IPS DF 19.7 (cell line): ENCODE results near the gene TNPO1.

ENCODE experiments used
- DNase-seq: peaks from one replicate; pipeline ENCODE4 v3.0.0-alpha.2; 2013; ENCODE audit warnings: low read depth, low spot score

TNPO1 gene

GRCh38 chr5:72850113-72850512 is 33.7 kb downstream of the TNPO1 start:
- no peak for DNase-seq

GRCh38 chr5:72852356-72852755 is 35.9 kb downstream of the TNPO1 start:
- DNase-seq, result no peak

DNA sequence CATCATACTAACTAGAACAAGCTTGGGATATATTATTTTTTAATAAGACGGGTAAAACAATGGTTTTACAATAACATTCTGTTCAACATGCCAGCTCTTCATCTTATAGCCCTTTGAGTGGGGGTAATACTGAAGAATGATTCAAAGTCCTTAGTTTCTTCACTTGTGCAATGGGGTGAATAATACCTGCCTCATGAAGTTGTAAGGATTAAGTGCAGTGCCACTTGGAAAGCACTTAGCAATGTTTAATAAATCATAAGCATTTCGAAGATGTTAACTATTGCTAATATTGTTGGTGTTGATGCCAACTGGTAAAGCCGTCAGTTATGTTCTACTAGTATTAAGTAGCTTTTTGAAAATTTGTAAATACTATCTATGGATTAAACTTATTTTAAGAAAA is 38.0 kb downstream of the TNPO1 start:
- DNase-seq, result no peak

- no peak for DNase-seq
Observed at GRCh38 chr5:72855821-72856220, 39.4 kb downstream of the TNPO1 start.

DNA sequence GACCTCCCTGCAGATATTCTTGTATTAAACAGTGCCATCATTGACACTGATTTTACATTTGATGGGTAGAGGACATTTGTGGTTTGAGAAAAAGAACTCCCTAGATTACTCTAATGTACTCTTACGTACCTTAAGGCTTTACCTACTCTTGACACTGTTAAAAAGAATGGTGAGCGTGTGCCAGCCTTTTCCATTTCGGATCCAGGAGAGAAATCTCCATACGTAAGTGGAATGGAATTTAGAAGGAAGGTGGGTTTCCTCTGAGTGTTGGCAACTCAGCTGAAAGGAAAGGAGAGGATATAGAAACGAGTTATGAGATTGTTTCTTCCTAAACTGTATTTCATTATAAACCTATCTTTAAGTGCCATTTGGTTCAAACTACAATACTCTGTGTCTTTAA is 40.9 kb downstream of the TNPO1 start:
- no peak for DNase-seq

- DNase-seq, result no peak
Observed at GRCh38 chr5:72859127-72859526, 42.7 kb downstream of the TNPO1 start.

DNA sequence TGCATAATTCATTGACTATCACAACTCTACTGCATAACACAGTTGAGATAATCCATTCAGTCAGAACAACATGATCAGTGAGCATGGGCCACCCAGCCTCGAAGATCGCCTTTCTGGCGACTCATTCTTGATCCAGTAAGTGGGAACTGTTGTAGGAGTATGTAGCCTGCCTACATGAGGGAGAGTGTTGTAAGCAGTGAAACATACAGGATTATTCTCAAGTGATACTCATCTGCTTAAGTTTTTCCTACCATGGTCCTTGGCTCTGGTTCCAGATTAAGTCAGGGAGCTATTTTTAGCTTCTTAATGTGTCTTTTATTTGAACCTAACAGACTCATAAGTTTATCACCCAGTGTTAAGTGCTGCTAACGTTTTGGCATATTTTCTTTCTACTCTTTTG is 44.0 kb downstream of the TNPO1 start:
- DNase-seq, result no peak

GRCh38 chr5:72871366-72872024 is 55.0 kb downstream of the TNPO1 start:
- no peak for DNase-seq

DNA sequence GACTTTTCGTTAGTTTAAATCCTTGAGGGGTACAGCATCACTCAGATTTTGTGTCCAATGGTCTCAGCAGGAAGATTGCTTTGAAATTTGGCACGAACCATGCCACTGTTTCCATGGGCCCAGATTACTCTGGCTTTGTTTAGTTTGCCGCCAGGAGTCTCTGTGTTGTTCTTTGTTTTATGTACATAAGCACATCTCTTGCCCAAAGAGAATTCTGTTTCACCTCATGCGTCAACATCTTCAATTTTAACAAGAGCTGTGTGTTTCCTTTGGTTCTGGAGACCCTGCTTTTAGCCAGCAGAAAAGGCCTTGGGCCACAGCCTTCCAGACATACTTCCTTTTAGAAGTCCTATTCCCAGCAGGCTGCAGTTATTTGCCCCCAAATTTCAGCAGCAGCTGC is 62.4 kb downstream of the TNPO1 start:
- DNase-seq, result no peak

GRCh38 chr5:72882989-72883388 is 66.5 kb downstream of the TNPO1 start:
- no peak for DNase-seq

DNA sequence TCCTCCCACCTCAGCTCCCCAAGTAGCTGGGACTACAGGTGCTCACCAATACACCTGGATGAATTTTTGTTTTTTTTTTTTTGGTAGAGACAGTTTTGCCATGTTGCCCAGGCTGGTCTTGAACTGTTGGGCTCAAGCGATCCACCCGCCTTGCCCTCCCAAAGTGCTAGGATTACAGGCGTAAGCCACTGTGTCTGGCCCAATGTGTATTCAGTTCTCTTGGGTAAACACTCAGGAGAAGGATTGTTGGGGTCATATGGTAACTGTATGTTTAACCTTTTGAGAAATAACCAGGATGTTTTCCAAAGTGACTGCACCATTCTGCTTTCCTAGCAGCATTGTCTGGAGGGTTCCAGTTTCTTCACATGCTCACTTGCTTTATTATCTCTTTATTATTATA is 67.4 kb downstream of the TNPO1 start:
- no peak for DNase-seq

GRCh38 chr5:72884892-72885291 is 68.4 kb downstream of the TNPO1 start:
- DNase-seq, result no peak

GRCh38 chr5:72885824-72886223 is 69.4 kb downstream of the TNPO1 start:
- DNase-seq, result no peak

DNA sequence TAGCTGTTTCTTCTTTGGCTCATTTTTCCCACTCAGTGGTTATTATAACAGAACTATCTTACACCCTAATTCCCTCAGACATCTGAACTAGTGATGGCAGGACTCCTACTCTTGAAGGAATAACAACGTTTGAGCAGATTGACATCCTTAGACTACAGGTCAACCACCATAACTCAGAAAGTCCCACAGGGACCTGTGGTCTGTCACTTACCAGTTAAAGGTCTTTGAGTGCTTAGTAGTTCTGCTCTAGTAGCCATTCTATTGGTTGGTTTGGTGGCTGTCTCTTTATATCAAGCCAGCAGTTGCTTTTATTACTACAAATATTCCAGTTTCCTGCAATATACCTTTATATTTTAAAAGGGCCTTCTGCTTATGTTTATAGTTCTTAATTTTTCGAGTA is 72.1 kb downstream of the TNPO1 start:
- no peak for DNase-seq

GRCh38 chr5:72889324-72889723 is 72.9 kb downstream of the TNPO1 start:
- DNase-seq, result no peak

DNA sequence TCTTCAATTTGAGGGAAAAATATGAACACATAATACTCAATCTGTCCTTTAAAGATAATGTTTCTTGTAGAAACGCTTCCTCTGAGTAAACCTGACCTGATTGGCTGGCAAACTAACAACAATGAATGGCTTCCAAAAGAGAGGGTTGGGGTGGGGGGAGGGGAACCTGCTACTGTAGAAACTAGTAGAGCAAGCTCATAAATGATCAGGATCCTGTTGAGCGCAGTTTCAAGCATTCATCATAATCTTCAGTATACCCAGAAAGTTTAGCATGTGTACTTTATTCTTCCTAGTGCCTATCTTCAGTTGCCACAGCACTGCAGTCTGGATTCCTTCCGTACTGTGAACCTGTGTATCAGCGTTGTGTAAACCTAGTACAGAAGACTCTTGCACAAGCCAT is 76.4 kb downstream of the TNPO1 start:
- no peak for DNase-seq

- DNase-seq, result no peak
Observed at GRCh38 chr5:72895758-72896157, 79.3 kb downstream of the TNPO1 start.

GRCh38 chr5:72906806-72907205 is 90.3 kb downstream of the TNPO1 start:
- no peak for DNase-seq

DNA sequence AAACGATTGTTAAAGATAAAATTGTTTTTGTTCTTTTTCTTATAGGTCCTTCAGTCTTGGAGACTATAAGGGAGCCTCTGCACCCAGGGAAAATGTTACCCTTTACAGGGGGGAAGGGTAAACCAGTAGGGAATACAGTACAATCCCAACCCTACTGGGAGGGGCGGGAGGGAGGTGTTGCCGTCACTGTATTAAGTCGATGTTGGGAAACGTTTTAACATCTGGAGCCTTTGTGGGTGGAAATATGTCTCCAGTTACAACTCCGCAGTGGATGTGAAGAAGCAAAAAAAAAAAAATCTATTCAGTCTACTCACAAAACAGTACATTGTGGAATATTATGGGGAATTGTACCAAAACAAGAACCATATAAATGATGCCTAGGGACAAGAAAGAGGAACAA is 92.2 kb downstream of the TNPO1 start:
- no peak for DNase-seq

GRCh38 chr5:72917371-72917776 is 100.9 kb downstream of the TNPO1 start:
- DNase-seq, result no peak

DNA sequence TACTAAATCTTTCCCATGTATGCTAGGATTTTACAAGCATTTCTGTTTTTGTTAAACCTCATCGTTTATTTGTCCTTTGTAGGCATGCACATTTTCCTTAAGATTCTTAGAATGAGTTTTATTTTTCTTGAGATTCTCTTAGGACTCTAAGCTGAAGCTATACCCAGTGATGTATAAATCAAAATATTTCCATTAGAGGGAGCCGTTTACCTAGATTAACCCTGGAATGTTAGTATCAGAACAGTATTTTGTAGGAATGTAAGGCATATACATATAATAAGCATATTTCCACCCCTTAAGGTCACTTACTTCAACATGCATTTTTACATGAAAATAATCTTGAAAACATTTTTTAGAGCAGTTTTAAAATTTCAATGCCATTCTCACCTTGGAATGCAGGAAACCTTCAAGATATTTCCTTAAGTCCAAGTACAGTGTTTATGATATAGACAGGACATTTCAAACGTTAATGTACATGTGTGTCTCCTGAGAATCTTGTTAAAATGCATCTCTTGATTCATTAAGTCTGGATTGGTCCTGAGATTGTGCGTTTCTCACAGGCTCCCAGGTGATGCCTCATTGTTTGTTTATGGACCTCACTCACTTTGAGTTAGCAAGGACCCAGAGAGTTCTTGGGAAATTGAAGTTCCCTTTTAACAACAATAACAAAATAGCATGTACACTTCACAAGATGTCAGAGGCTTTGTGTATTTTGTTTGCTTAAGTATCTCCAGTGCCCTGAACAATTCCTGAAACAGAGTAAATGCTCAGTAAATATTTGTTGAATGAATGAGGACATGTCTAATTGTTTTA is 104.4 kb downstream of the TNPO1 start:
- no peak for DNase-seq

DNA sequence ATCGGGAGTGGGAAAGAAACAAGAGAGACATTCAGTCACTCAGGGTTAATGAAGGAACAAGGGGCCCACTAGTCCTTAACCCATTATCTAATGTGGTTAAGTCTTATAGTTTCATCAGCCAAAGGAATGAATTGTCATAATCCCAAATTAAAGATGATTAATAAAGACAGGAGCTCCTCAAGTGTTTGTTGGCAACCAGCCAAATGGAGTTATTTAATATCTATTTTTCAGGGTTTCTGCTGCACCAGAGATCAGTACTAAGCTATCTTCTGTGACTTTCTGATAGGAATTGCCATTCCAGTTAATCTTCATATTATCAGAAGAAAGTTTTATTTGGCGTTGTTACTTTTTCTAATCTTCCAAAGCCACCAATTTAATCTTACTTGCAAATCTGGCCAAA is 105.4 kb downstream of the TNPO1 start:
- no peak for DNase-seq

DNA sequence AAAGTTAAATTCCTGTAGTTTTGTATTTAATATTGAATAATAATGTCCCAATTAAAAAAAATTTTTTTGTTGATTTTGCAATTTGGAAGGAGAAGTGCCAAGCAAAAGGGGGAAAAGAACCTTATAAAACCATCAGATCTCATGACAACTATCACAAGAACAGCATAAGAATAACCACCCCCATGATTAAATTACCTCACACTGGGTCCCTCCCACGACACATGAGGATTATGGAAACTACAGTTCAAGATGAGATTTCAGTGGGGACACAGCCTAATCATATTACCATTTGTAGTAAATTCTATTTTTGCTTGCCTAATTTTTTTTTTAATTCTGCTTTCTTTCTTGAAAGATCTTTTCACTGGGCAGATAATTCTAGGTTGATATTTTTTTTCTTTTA is 106.0 kb downstream of the TNPO1 start:
- no peak for DNase-seq
